Parathyroid adenoma (tissue), 2 donors: Measurements from ENCODE around the gene KRT72.

Experiments used
- H2AFZ ChIP-seq: fragments of 300-600 bp; sonication (generic); one replicate; pipeline ENCODE4 v1.7.0; 2017; ENCODE audit warnings: antibody characterized with exemption, mild to moderate bottlenecking
- H3K27ac ChIP-seq: fragments of 300-600 bp; sonication (generic); one replicate; pipeline ENCODE4 v1.7.0; 2017
- H3K27me3 ChIP-seq: fragments of 300-600 bp; sonication (generic); one replicate; pipeline ENCODE4 v1.7.0; 2017; ENCODE audit warnings: low read length; ENCODE audit not compliant: control insufficient read depth, insufficient read depth
- H3K36me3 ChIP-seq: fragments of 300-600 bp; sonication (generic); one replicate; pipeline ENCODE4 v1.7.0; 2017; ENCODE audit warnings: low read length; ENCODE audit not compliant: control insufficient read depth, insufficient read depth
- H3K4me1 ChIP-seq: fragments of 300-600 bp; sonication (generic); one replicate; pipeline ENCODE4 v1.7.0; 2017; ENCODE audit warnings: control low read depth
- H3K4me2 ChIP-seq: fragments of 300-600 bp; sonication (generic); one replicate; pipeline ENCODE4 v1.7.0; 2017; ENCODE audit warnings: low read length
- H3K4me3 ChIP-seq: fragments of 300-600 bp; sonication (generic); one replicate; pipeline ENCODE4 v1.7.0; 2017; ENCODE audit warnings: low read depth, low read length
- H3K79me2 ChIP-seq: fragments of 300-600 bp; sonication (generic); one replicate; pipeline ENCODE4 v1.7.0; 2017; ENCODE audit warnings: control low read depth
- H3K9ac ChIP-seq: fragments of 300-600 bp; sonication (generic); one replicate; pipeline ENCODE4 v1.7.0; 2017; ENCODE audit warnings: mild to moderate bottlenecking
- H3K9me3 ChIP-seq: fragments of 300-600 bp; sonication (generic); one replicate; pipeline ENCODE4 v1.7.0; 2017; ENCODE audit warnings: low read length; ENCODE audit not compliant: control insufficient read depth
- CTCF ChIP-seq: fragments of 300-600 bp; sonication (generic); IDR thresholded peaks from one replicate; pipeline ENCODE4 v1.7.0; 2017; ENCODE audit warnings: antibody characterized with exemption, mild to moderate bottlenecking
- donor health status: primary hyperparathyroidism.

KRT72 gene

GRCh38 chr12:52600941-52601481, at the start of gene KRT72:
KRT72 (minus strand) TSS chr12:52601463; CDS start chr12:52601452, 11 bp downstream.
- H3K79me2 ChIP-seq: no peaks in the 10 kb centered on the region

GRCh38 chr12:52650520-52651081, 49.3 kb upstream of the KRT72 start:
- no peak overlapping the region for H2AFZ ChIP-seq
- no peaks in the 10 kb centered on the region for H3K27me3 ChIP-seq
- H3K27ac ChIP-seq: no peak overlapping the region
- H3K36me3 ChIP-seq: no peaks in the 10 kb centered on the region
- no peaks in the 10 kb centered on the region for H3K79me2 ChIP-seq
- H3K9ac ChIP-seq: no peak overlapping the region
- no peaks in the 10 kb centered on the region for H3K9me3 ChIP-seq
- H3K4me3 ChIP-seq: no peak overlapping the region
- no peaks in the 10 kb centered on the region for H3K4me1 ChIP-seq
- TF ChIP-seq CTCF: no peak
- H3K4me2 ChIP-seq: no peak overlapping the region

More at GRCh38 chr12:52600941-52601481, at the start of gene KRT72:
- Histone ChIP-seq H3K4me2 (no peak within 1 kb of the TSS), H3K4me1 (peaks cover 4% of the 10 kb centered on the region), H2AFZ (no peak within 1 kb of the TSS), H3K27ac (no peak within 1 kb of the TSS), H3K9me3 (no peaks in the 10 kb centered on the region), H3K4me3 (no peak within 1 kb of the TSS), H3K27me3 (peaks cover 3% of the 10 kb centered on the region), H3K9ac (no peak within 1 kb of the TSS), H3K36me3 (no peaks in the 10 kb centered on the region)
- TF ChIP-seq CTCF: no peak

- no peaks in the 10 kb centered on the region for H3K4me1 ChIP-seq
- no peaks in the 10 kb centered on the region for H3K27me3 ChIP-seq
These were observed 47.8 kb upstream of the KRT72 start for GRCh38 chr12:52649066-52649465.

GRCh38 chr12:52648012-52648550, 46.8 kb upstream of the KRT72 start:
- no peak overlapping the region for H3K27ac ChIP-seq
- no peak overlapping the region for H3K9ac ChIP-seq
- no peaks in the 10 kb centered on the region for H3K4me1 ChIP-seq
- H3K4me3 ChIP-seq: no peak overlapping the region
- no peaks in the 10 kb centered on the region for H3K79me2 ChIP-seq
- TF ChIP-seq CTCF: no peak
- no peaks in the 10 kb centered on the region for H3K36me3 ChIP-seq
- H3K4me2 ChIP-seq: no peak overlapping the region
- H3K27me3 ChIP-seq: no peaks in the 10 kb centered on the region
- H2AFZ ChIP-seq: no peak overlapping the region
- no peaks in the 10 kb centered on the region for H3K9me3 ChIP-seq

More at GRCh38 chr12:52649066-52649465, 47.8 kb upstream of the KRT72 start:
- no peak for TF ChIP-seq CTCF
- Histone ChIP-seq H2AFZ (no peak overlapping the region), H3K4me2 (no peak overlapping the region), H3K79me2 (no peaks in the 10 kb centered on the region), H3K9ac (no peak overlapping the region), H3K4me3 (no peak overlapping the region), H3K27ac (no peak overlapping the region), H3K9me3 (no peaks in the 10 kb centered on the region), H3K36me3 (no peaks in the 10 kb centered on the region)

GRCh38 chr12:52647601-52648000, 46.3 kb upstream of the KRT72 start:
- no peaks in the 10 kb centered on the region for H3K79me2 ChIP-seq
- no peaks in the 10 kb centered on the region for H3K9me3 ChIP-seq
- no peak overlapping the region for H3K27ac ChIP-seq
- no peak overlapping the region for H3K4me2 ChIP-seq
- no peak for TF ChIP-seq CTCF
- H3K9ac ChIP-seq: no peak overlapping the region
- H3K36me3 ChIP-seq: no peaks in the 10 kb centered on the region
- H3K4me3 ChIP-seq: no peak overlapping the region
- H2AFZ ChIP-seq: no peak overlapping the region
- no peaks in the 10 kb centered on the region for H3K4me1 ChIP-seq
- H3K27me3 ChIP-seq: no peaks in the 10 kb centered on the region
